Activated naive CD4-positive, alpha-beta T cell treated with anti-CD3 and anti-CD28 coated beads, Interleukin-2, amount 50 U/mL, for 72 hours (primary cell): ENCODE results near the gene HTR3A. TPM values are rescaled to one million over a fixed set of nuclear protein-coding genes. Genes with fewer than 3 reads are reported as not detected.

Experiments
- ATAC-seq, 2 donors: fragments of 150-1000 bp; cut with Tn5 transposase; 2 replicates each; pipeline ENCODE4 v1.10.0; 2021; ENCODE audit warnings: mild to moderate bottlenecking in 2 of 2, moderate library complexity in 2 of 2
- DNase-seq, 2 donors: peaks; one replicate each; pipeline ENCODE4 v3.0.0; 2021 to 2022; ENCODE audit warnings: low spot score in 2 of 2
- H3K27ac Mint-ChIP-seq, 2 donors: one replicate each; pipeline ENCODE4 v1.8.0; 2022; ENCODE audit warnings: mild to moderate bottlenecking in 2 of 2, mixed read lengths in 2 of 2
- H3K36me3 Mint-ChIP-seq, 2 donors: one replicate each; pipeline ENCODE4 v1.8.0; 2022; ENCODE audit warnings: mixed read lengths in 2 of 2
- H3K9me3 Mint-ChIP-seq, 2 donors: one replicate each; pipeline ENCODE4 v1.8.0; 2022; ENCODE audit warnings: mixed read lengths in 2 of 2
- total RNA-seq, 2 donors: library from RNA; stranded (reverse); gene quantifications; one replicate each; pipeline ENCODE4 v1.2.3, GENCODE V29; 2022

The HTR3A gene
- total RNA-seq, 2 donors from 2014 or later: not detected

DNA sequence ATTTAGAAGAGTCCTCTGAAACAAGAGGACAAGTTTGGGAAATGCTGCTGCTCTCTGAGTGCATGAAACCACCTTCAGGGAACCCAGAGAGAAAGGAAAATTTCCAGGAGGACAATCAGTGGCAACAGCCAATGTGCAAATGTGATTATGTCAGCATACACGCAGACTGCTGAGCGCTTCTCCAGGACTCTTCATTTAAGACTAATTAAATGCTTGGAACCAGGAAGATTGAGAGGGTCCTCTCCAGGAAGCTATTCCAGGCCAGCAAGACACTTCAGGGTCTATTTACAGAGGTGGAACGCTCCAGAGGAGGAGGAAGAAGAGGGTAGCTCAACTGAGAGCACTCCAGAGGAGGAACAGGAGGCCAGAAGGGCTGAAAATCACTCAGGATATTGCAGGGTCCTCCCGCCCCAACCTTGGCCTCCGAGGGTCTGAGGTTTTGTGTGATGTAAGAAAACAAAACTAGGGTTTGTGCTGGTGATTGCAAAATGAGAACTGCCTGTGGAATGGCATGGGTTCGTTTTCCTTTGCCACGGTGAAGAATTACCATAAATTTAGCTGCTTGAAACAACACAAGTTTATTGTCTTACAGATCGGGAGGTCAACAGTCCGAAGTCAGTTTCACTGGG lies 14.1 kb upstream of the HTR3A start:
- DNase-seq (no peak), ATAC-seq (no peak)
- H3K27ac Mint-ChIP-seq: no peak overlapping the region
- no peaks in the 10 kb centered on the region for H3K36me3 Mint-ChIP-seq
- H3K9me3 Mint-ChIP-seq: no peaks in the 10 kb centered on the region

DNA sequence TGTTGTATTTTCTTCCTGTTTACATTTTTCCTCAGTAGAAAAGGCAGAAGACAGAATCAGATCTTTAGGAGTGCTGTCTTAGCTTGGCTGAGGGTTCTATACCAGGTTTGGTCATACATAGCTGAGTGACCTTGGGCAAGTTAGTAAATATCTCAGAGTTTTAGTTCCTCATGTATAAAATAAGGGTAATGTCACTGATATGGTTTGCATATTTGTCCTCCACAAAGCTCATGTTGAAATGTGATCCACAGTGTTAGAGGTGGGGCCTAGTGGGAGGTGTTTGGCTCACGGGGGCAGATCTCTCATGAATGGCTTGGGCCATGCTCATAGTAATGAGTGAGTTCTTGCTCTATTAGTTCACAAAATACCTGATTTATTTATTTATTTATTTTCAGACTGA lies 7.5 kb upstream of the HTR3A start:
- DNase-seq (no peak), ATAC-seq (no peak)
- Mint-ChIP-seq H3K36me3 (no peaks in the 10 kb centered on the region), H3K27ac (no peak overlapping the region), H3K9me3 (no peaks in the 10 kb centered on the region)

DNA sequence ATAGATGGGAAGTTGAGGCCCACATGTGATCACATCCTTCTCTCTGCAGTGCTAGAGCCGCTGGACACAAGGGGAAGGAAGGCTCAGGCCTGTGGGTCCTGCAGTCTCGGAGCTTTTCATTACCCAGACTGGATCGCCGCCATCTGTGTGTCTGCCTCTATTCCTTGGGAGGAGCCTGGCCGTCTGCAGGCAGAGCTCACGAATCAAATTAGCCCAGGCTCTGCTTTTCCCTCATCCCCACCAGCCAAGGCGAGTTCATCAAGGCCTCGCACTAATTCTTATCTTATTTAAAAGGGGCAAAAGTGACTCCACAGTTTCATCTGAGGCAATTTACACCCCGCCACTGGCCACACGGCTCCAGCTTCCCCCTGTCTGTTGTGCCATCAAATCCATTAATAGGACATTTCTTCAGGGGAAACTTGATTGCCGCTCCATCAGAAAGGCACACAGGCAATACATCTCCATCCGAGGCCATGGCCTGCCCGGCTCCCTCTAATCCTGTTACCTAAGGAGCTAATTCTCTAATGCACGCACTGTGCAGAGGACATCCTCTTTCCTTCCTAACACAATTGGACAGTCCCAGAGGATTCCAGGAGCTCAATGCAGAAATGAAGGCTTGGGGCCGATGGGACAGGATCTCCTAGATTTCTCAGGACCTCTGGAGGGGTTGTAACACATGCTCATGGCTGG lies 3.3 kb upstream of the HTR3A start:
- H3K36me3 Mint-ChIP-seq: no peaks in the 10 kb centered on the region
- ATAC-seq (no peak), DNase-seq (no peak)
- no peaks in the 10 kb centered on the region for H3K9me3 Mint-ChIP-seq
- no peak overlapping the region for H3K27ac Mint-ChIP-seq

DNA sequence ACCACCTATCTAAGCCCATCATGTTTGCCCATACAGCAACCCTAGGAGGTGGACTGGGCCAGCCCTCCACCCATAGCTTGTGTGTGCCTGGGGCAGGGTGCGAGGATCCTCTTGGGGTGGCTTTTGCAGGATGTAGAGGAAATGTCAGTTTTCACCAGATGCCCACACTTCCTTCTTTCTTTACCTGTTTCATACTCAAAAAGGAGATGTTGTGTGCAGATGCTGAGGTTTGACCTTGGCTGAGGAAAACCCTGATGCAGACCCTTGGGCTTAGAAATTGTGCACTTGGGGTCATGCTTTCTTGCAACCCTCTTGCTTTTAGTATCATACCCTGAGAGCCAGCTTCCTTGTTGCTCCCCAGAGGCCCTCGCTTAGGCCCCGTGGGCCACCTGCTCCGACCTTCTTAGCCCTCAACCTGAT lies 2.2 kb downstream of the HTR3A start:
- Mint-ChIP-seq H3K27ac (no peak overlapping the region), H3K36me3 (no peaks in the 10 kb centered on the region), H3K9me3 (no peaks in the 10 kb centered on the region)
- DNase-seq (no peak), ATAC-seq (no peak)

DNA sequence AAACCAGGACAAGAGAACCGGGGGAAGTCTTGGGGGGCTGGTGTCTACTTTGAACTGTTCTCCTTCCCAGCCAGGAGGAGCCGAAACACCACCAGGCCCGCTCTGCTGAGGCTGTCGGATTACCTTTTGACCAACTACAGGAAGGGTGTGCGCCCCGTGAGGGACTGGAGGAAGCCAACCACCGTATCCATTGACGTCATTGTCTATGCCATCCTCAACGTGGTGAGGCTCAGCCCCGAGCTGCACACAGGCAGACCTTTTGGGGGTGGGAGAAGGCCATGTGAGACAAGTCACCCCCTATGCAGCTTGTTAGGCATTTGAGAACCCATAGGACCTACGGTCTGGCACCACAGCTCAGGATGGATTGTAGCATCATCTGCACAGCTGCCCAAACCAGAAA lies 2.8 kb downstream of the HTR3A start:
- H3K9me3 Mint-ChIP-seq: no peaks in the 10 kb centered on the region
- ATAC-seq (no peak), DNase-seq (no peak)
- H3K36me3 Mint-ChIP-seq: no peaks in the 10 kb centered on the region
- no peak overlapping the region for H3K27ac Mint-ChIP-seq

DNA sequence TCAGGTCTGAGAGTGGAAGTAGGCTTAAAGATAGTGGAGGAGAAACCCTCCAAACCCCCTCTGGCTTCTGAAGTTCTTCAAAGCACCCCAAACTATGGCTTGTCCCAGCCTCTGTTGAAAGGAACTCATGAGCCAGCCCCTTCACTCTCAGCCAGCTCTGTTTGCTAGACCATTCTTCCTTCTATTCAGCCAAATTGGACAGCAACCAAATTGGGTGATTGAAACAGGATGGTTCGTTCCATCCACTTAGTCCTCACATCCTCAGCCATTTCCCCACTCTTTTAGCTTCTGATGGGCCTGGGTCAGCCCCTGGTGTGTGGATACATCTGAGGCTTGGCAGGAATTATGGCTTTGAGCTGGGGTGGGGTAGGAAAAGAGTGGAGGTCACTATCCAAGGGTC lies 4.5 kb downstream of the HTR3A start:
- H3K36me3 Mint-ChIP-seq: no peaks in the 10 kb centered on the region
- no peak overlapping the region for H3K27ac Mint-ChIP-seq
- ATAC-seq: no peak
- DNase-seq: no peak
- H3K9me3 Mint-ChIP-seq: no peaks in the 10 kb centered on the region

DNA sequence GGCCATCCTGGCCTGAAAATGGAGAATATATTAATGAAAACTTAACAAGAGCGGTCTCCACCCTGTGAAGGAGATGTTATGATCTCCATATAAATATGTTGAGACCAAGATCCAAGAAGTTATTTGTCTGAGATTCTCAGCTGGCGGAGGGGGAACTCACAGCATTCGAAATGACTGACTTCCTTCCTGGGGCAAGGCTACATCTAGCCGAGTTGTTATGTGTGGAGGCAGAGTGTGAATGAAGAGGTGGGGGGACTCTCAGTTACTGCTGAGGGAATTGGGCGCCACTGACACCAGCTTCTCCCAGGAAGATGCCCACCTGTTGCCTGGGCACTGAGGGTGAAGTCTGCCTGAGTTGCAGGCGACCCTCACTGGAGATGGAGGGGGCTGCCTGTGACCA lies 5.9 kb downstream of the HTR3A start:
- H3K9me3 Mint-ChIP-seq: no peaks in the 10 kb centered on the region
- ATAC-seq: no peak

DNA sequence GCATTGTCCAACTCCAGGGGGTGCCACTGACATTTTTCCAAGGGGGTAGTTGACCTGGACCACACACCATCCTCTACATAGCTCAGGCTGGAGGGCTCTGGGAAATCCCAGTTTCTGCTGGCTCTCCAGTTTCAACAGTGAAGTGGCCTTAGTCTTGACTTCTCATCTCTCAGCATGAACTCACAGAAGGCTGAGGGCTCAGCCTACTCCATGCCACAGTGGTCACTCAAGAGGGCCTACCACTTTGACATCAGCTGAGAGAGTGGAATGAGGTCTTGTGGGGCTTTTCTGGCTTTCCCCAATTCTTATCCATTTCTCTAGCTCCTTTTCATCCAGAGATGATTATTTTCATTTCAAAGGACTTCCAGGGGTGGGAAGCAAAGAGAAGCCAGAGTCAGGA lies 7.4 kb downstream of the HTR3A start:
- Mint-ChIP-seq H3K27ac (no peak overlapping the region), H3K36me3 (no peaks in the 10 kb centered on the region), H3K9me3 (no peaks in the 10 kb centered on the region)
- ATAC-seq: no peak
- no peak for DNase-seq

More for the DNA sequence above, 5.9 kb downstream of the HTR3A start:
- Mint-ChIP-seq H3K36me3 (no peaks in the 10 kb centered on the region), H3K27ac (no peak overlapping the region)
- no peak for DNase-seq

DNA sequence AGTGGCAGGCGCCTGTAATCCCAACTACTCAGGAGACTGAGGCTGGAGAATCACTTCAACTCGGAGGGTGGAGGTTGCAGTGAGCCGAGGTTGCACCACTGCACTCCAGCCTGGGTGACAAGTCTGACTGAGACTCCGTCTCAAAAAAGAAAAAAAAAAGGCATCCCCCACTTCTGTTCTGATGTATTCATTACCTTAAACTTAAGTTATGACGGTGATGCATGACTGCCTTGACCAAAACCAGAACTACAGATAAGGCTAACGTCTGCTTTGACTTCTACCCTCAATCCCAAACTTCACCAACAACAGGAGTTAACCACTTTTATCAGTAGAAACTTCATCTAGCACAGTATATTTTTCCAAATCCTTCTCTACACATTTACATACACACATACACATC lies 9.9 kb downstream of the HTR3A start:
- no peaks in the 10 kb centered on the region for H3K9me3 Mint-ChIP-seq
- H3K36me3 Mint-ChIP-seq: no peaks in the 10 kb centered on the region
- DNase-seq (no peak), ATAC-seq (no peak)
- H3K27ac Mint-ChIP-seq: no peak overlapping the region

DNA sequence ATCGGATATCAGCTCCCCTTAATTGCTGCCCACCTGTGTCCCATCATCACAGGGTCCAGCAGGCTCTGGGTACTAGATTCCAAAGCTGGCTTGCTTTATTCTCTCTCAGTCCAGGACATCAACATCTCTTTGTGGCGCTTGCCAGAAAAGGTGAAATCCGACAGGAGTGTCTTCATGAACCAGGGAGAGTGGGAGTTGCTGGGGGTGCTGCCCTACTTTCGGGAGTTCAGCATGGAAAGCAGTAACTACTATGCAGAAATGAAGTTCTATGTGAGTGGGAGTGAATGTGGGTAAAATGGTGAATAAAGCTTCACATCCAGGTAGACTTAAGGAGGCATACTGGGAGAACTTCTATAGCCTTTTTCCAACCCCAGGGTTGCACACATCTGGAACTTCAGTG lies 11.0 kb downstream of the HTR3A start:
- no peaks in the 10 kb centered on the region for H3K9me3 Mint-ChIP-seq
- DNase-seq (no peak), ATAC-seq (no peak)
- no peaks in the 10 kb centered on the region for H3K36me3 Mint-ChIP-seq
- no peak overlapping the region for H3K27ac Mint-ChIP-seq

DNA sequence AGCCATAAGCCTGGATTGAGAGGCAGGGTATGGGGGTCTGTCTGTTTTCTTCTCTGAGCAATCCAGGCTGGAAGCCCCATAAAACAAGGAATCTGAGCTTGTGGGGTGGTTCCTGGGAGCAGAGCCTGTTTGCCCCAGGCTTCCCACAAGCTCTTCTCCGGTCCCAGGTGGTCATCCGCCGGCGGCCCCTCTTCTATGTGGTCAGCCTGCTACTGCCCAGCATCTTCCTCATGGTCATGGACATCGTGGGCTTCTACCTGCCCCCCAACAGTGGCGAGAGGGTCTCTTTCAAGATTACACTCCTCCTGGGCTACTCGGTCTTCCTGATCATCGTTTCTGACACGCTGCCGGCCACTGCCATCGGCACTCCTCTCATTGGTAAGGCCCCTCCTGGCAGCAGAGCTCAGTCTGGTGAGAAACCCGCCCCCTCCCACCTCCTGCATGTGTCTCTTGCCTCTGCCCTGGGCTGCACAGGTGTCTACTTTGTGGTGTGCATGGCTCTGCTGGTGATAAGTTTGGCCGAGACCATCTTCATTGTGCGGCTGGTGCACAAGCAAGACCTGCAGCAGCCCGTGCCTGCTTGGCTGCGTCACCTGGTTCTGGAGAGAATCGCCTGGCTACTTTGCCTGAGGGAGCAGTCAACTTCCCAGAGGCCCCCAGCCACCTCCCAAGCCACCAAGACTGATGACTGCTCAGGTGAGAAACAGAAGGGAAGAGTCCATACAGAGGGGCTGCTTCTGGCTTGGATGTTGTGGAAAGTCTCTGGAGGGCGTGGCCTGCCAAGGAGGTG lies 11.6 kb downstream of the HTR3A start:
- ATAC-seq (no peak), DNase-seq (no peak)
- H3K27ac Mint-ChIP-seq: no peak overlapping the region
- no peaks in the 10 kb centered on the region for H3K9me3 Mint-ChIP-seq
- H3K36me3 Mint-ChIP-seq: no peaks in the 10 kb centered on the region

DNA sequence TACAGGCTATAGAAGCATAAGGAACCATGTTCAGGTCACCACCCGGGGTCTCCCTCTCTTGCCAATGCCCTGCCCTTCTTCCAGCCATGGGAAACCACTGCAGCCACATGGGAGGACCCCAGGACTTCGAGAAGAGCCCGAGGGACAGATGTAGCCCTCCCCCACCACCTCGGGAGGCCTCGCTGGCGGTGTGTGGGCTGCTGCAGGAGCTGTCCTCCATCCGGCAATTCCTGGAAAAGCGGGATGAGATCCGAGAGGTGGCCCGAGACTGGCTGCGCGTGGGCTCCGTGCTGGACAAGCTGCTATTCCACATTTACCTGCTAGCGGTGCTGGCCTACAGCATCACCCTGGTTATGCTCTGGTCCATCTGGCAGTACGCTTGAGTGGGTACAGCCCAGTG lies 14.5 kb downstream of the HTR3A start:
- Mint-ChIP-seq H3K27ac (no peak overlapping the region), H3K9me3 (no peaks in the 10 kb centered on the region), H3K36me3 (no peaks in the 10 kb centered on the region)
- ATAC-seq: no peak
- DNase-seq: no peak

DNA sequence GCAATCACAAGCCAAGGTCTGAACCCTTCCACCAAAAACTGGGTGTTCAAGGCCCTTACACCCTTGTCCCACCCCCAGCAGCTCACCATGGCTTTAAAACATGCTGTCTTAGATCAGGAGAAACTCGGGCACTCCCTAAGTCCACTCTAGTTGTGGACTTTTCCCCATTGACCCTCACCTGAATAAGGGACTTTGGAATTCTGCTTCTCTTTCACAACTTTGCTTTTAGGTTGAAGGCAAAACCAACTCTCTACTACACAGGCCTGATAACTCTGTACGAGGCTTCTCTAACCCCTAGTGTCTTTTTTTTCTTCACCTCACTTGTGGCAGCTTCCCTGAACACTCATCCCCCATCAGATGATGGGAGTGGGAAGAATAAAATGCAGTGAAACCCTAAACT lies 15.0 kb downstream of the HTR3A start:
- no peak for DNase-seq
- Mint-ChIP-seq H3K36me3 (no peaks in the 10 kb centered on the region), H3K9me3 (no peaks in the 10 kb centered on the region), H3K27ac (no peak overlapping the region)
- no peak for ATAC-seq

DNA sequence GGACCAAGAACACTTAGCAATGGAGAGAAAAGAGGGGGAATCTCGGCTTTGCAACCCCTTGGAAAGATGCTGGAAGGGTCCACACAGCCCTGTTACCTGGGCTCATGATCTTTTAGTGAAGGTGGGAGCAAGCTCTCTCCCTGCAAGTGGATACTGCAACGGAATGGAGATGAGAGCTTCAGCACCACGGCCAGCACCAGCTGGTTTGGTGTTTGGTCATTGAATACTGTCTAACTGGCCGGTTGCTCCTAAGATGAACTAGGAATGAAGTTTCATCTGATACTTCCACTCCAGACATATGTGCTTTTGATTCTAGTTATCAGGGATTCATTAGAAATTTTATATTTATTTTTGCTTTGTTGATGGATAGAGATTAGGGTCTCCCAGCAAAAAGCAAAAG lies 16.3 kb downstream of the HTR3A start:
- no peak overlapping the region for H3K27ac Mint-ChIP-seq
- peak in 1 of 2 donors; percentile 16 for DNase-seq
- H3K36me3 Mint-ChIP-seq: no peaks in the 10 kb centered on the region
- no peak for ATAC-seq
- H3K9me3 Mint-ChIP-seq: no peaks in the 10 kb centered on the region

DNA sequence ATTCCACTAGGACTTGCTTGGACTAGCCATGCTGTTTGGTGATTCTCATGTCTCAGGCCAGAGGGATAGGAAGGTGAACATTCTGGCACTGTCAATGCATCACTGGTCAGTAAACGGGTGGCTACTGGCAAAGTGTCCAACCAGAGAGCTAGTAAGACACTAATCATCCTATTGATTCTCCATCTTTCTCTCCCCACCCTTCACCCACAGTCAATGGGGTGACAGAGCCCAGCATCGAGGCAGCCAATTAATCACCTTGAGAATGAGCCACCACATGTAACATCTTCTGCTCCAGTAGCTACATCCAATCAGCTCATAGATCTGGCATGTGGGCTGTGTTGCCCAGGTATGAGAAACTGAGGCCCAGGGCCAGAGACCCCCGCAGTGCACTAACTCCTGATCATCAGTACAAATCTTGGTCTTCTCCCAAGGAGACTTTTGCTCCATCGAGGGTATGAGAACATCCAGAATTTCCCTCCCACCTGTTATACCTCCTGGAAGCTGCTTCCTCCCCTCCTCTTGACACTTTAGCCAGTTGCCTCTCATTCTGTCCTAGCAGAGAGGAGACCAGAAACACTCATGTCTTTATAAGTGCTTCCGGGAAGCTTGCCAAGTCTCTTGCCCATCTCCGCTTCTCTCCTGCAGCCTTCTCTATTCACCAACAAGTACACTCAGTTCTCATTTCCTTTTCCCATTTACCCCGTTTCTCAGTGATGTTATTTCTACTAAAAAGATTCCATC lies 17.0 kb downstream of the HTR3A start:
- no peak overlapping the region for H3K27ac Mint-ChIP-seq
- H3K9me3 Mint-ChIP-seq: no peaks in the 10 kb centered on the region
- DNase-seq: no peak
- H3K36me3 Mint-ChIP-seq: no peaks in the 10 kb centered on the region
- ATAC-seq: no peak

DNA sequence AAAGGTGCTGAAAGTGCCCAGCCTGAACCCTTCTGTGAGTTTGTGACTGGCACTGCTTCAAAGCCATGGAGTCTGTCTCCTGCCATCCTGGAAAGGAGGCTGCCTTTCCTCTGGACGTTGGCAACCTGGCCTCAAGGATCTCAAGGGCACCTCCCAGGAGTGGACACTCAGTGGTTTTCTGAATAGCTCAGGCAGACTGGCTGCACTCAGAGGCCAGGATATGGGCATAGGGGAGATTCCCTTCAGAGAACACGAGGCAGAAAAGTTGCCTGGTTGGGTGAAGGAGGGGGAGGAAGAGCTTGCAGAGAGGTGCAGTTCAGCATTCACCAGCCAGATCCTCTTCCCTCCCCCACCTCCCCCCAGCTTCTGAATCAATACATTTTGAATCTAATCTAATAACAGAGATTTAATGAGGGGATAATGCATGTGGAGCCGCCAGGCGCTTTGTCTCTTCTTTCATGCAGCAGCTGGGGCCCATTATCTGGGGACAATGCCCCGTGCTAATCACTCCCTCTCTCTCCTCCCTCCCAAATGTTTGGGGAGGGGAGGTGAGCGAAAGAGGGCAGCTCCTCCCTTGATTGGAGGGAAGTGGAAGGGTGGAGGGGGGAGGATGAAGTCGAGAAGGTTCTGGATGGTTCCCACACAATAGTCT lies 17.7 kb downstream of the HTR3A start:
- DNase-seq (no peak), ATAC-seq (no peak)
- Mint-ChIP-seq H3K27ac (no peak overlapping the region), H3K36me3 (no peaks in the 10 kb centered on the region), H3K9me3 (no peaks in the 10 kb centered on the region)
